Astrocyte (in vitro differentiated cells and primary cell): ENCODE measurements around the gene PCSK2. TPM values are rescaled to one million over a fixed set of nuclear protein-coding genes. Genes with fewer than 3 reads are reported as not detected.

Experiments
- DNase-seq: peaks from one replicate; pipeline ENCODE4 v3.0.0-alpha.2; 2010; ENCODE audit warnings: low read depth
- FAIRE-seq: peaks from 2 replicates; lab custom pipeline; 2011; peaks lifted over from hg19 to GRCh38; lab: Jason Lieb, UNC
- H2AFZ ChIP-seq: 2 replicates; pipeline ENCODE4 v1.6.0; 2012; ENCODE audit warnings: low read depth, low read length, inconsistent platforms
- H3K27ac ChIP-seq: 2 replicates; pipeline ENCODE4 v1.5.1; 2011; ENCODE audit warnings: low read depth, low read length, inconsistent platforms
- H3K27me3 ChIP-seq: 2 replicates; pipeline ENCODE4 v1.6.0; 2011; ENCODE audit warnings: low read length, inconsistent platforms; ENCODE audit not compliant: insufficient read depth
- H3K36me3 ChIP-seq: 2 replicates; pipeline ENCODE4 v1.5.1; 2011; ENCODE audit warnings: low read length, inconsistent platforms; ENCODE audit not compliant: insufficient read depth
- H3K4me1 ChIP-seq: 2 replicates; pipeline ENCODE4 v1.5.1; 2011; ENCODE audit warnings: low read length, inconsistent platforms; ENCODE audit not compliant: insufficient read depth
- H3K4me2 ChIP-seq: 2 replicates; pipeline ENCODE4 v1.6.0; 2012; ENCODE audit warnings: low read length, inconsistent platforms
- H3K4me3 ChIP-seq: 2 replicates; pipeline ENCODE4 v1.5.1; 2011; ENCODE audit warnings: low read depth, mild to moderate bottlenecking, low read length, inconsistent platforms; ENCODE audit not compliant: insufficient read depth
- H3K79me2 ChIP-seq: 2 replicates; pipeline ENCODE4 v1.6.0; 2012; ENCODE audit warnings: mild to moderate bottlenecking, low read length, inconsistent platforms; ENCODE audit not compliant: insufficient read depth
- H3K9ac ChIP-seq: 2 replicates; pipeline ENCODE4 v1.6.0; 2012; ENCODE audit warnings: mild to moderate bottlenecking, low read length, inconsistent platforms
- H3K9me3 ChIP-seq: 2 replicates; pipeline ENCODE4 v1.5.1; 2012; ENCODE audit warnings: low read depth, mild to moderate bottlenecking, low read length, inconsistent platforms; ENCODE audit not compliant: insufficient read depth
- H4K20me1 ChIP-seq: 2 replicates; pipeline ENCODE4 v1.6.0; 2012; ENCODE audit warnings: low read length, inconsistent platforms; ENCODE audit not compliant: insufficient read depth
- H3K27ac Mint-ChIP-seq: one replicate; pipeline ENCODE4 v1.8.0; 2021; ENCODE audit warnings: mild to moderate bottlenecking, mixed read lengths; ENCODE audit not compliant: unreplicated experiment
- H3K27me3 Mint-ChIP-seq: one replicate; pipeline ENCODE4 v1.8.0; 2021; ENCODE audit warnings: low read depth, mixed read lengths; ENCODE audit not compliant: unreplicated experiment
- H3K36me3 Mint-ChIP-seq: one replicate; pipeline ENCODE4 v1.8.0; 2021; ENCODE audit warnings: low read depth, mixed read lengths; ENCODE audit not compliant: unreplicated experiment
- H3K4me1 Mint-ChIP-seq: one replicate; pipeline ENCODE4 v1.8.0; 2021; ENCODE audit warnings: low read depth, mixed read lengths; ENCODE audit not compliant: unreplicated experiment
- H3K4me3 Mint-ChIP-seq: one replicate; pipeline ENCODE4 v1.8.0; 2021; ENCODE audit warnings: mild to moderate bottlenecking, moderate library complexity, mixed read lengths; ENCODE audit not compliant: unreplicated experiment
- H3K9me3 Mint-ChIP-seq: one replicate; pipeline ENCODE4 v1.8.0; 2021; ENCODE audit warnings: mild to moderate bottlenecking, mixed read lengths; ENCODE audit not compliant: unreplicated experiment
- CTCF ChIP-seq: IDR thresholded peaks from 2 replicates; pipeline ENCODE4 v1.5.1; 2011; ENCODE audit warnings: low read depth, mild to moderate bottlenecking, inconsistent platforms, low read length, moderate library complexity; ENCODE audit not compliant: insufficient read depth
- EZH2 ChIP-seq: IDR thresholded peaks from 2 replicates; pipeline ENCODE4 v1.6.1; 2012; ENCODE audit warnings: mild to moderate bottlenecking, low read length, inconsistent platforms; ENCODE audit not compliant: insufficient read depth
- total RNA-seq: library from RNA; stranded (reverse); gene quantifications from 2 replicates; pipeline ENCODE4 v1.2.1, GENCODE V29; 2021

The PCSK2 gene
- total RNA-seq, 1 donor from 2014 or later, result not detected

GRCh38 chr20:17504066-17504897 is 277.4 kb downstream of the PCSK2 start:
- peaks cover 22% of the 10 kb centered on the region for H3K27me3 Mint-ChIP-seq
- H3K36me3 Mint-ChIP-seq, result no peaks in the 10 kb centered on the region
- no peak for FAIRE-seq
- no peaks in the 10 kb centered on the region for H3K9me3 Mint-ChIP-seq
- Histone ChIP-seq H3K9me3 (no peaks in the 10 kb centered on the region), H3K79me2 (no peaks in the 10 kb centered on the region), H3K27me3 (peaks cover 7% of the 10 kb centered on the region), H3K4me2 (peak overlapping the region; percentile 93), H3K4me3 (no peak overlapping the region), H3K27ac (no peak overlapping the region), H3K9ac (peak overlapping the region; percentile 18), H2AFZ (peak overlapping the region; percentile 64), H3K36me3 (no peaks in the 10 kb centered on the region), H4K20me1 (no peaks in the 10 kb centered on the region), H3K4me1 (peaks cover 11% of the 10 kb centered on the region)
- TF ChIP-seq EZH2 (no peak), CTCF (no peak)
- DNase-seq, result no peak
- H3K4me1 Mint-ChIP-seq, result peaks cover 2% of the 10 kb centered on the region
- no peak overlapping the region for H3K4me3 Mint-ChIP-seq
- H3K27ac Mint-ChIP-seq, result no peak overlapping the region

- peak overlapping the region; percentile 66 for H3K27ac Mint-ChIP-seq
- Histone ChIP-seq H3K9me3 (no peaks in the 10 kb centered on the region), H3K9ac (peak overlapping the region; percentile 61), H3K4me1 (peaks cover 11% of the 10 kb centered on the region), H3K36me3 (no peaks in the 10 kb centered on the region), H3K79me2 (no peaks in the 10 kb centered on the region), H3K27me3 (peaks cover 7% of the 10 kb centered on the region), H2AFZ (peak overlapping the region; percentile 85), H3K27ac (no peak overlapping the region), H3K4me2 (peak overlapping the region; percentile 93), H3K4me3 (peak overlapping the region; percentile 58), H4K20me1 (no peaks in the 10 kb centered on the region)
- FAIRE-seq (no peak), DNase-seq (peak; percentile 25)
- peak overlapping the region; percentile 70 for H3K4me3 Mint-ChIP-seq
- no peak for TF ChIP-seq EZH2
- TF ChIP-seq CTCF, result peak; percentile 70
- H3K4me1 Mint-ChIP-seq, result peaks cover 2% of the 10 kb centered on the region
- H3K9me3 Mint-ChIP-seq, result no peaks in the 10 kb centered on the region
- no peaks in the 10 kb centered on the region for H3K36me3 Mint-ChIP-seq
- peaks cover 27% of the 10 kb centered on the region for H3K27me3 Mint-ChIP-seq
Observed at GRCh38 chr20:17504898-17505635, 278.2 kb downstream of the PCSK2 start.
